AG04449 (cell line): ENCODE results near the gene EHBP1L1.

Experiments used
- CTCF ChIA-PET: fragments of 350-600 bp; formaldehyde crosslinking; extraction: SDS; loops from one replicate; lab custom pipeline; 2021; ENCODE audit warnings: antibody characterized with exemption; lab: Yijun Ruan, JAX
- POLR2A ChIA-PET: fragments of 400-600, 350-600 bp; formaldehyde crosslinking; extraction: SDS; loops from one replicate; lab custom pipeline; 2020; ENCODE audit warnings: antibody characterized with exemption, inconsistent platforms; lab: Yijun Ruan, JAX
- DNase-seq: peaks from one replicate; pipeline ENCODE4 v3.0.0-alpha.2; 2010; ENCODE audit warnings: low read depth, low spot score
- H3K4me3 ChIP-seq: 2 replicates; pipeline ENCODE4 v1.5.1; 2011; ENCODE audit warnings: low read depth, mild to moderate bottlenecking, control low read depth, low read length
- CTCF ChIP-seq: IDR thresholded peaks from one replicate; pipeline ENCODE4 v1.5.1; 2011; ENCODE audit warnings: mild to moderate bottlenecking, moderate library complexity, low read length, control low read depth, inconsistent platforms; ENCODE audit not compliant: insufficient read depth; ENCODE audit errors: missing control alignments

The EHBP1L1 gene

GRCh38 chr11:65633390-65634108, 57.7 kb downstream of the EHBP1L1 start:
- DNase-seq, result no peak
- POLR2A ChIA-PET, result interaction anchor here (0.9 to 1.0 kb wide), 2 partner anchors 11 to 18 kb away, joined by 3 read pairs; partner anchors contain the start of gene PCNX3
- no peak for TF ChIP-seq CTCF
- CTCF ChIA-PET, result interaction anchor here (1.0 to 1.4 kb wide), 3 partner anchors 16 to 63 kb away, joined by 3 to 4 read pairs (median 3); partner anchors contain the start of gene ZNRD2
- no peak overlapping the region for H3K4me3 ChIP-seq

GRCh38 chr11:65634109-65634436, 58.2 kb downstream of the EHBP1L1 start:
- ChIA-PET POLR2A (interaction anchor here (1.0 kb wide), 1 partner anchor 10 kb away, joined by 3 read pairs; no protein-coding TSS in a partner anchor), CTCF (interaction anchor here (1.4 kb wide), 1 partner anchor 17 kb away, joined by 4 read pairs; no protein-coding TSS in a partner anchor)
- no peak for TF ChIP-seq CTCF
- DNase-seq, result no peak
- H3K4me3 ChIP-seq, result no peak overlapping the region

- no peak for DNase-seq
- H3K4me3 ChIP-seq, result no peak overlapping the region
- TF ChIP-seq CTCF, result no peak
- ChIA-PET POLR2A (interaction anchor here (1.0 kb wide), 1 partner anchor 10 kb away, joined by 3 read pairs; no protein-coding TSS in a partner anchor), CTCF (interaction anchor here (1.4 kb wide), 1 partner anchor 17 kb away, joined by 4 read pairs; no protein-coding TSS in a partner anchor)
Measured at GRCh38 chr11:65634440-65634839, 58.6 kb downstream of the EHBP1L1 start.

GRCh38 chr11:65634905-65635731, 59.3 kb downstream of the EHBP1L1 start:
- no peak for DNase-seq
- ChIA-PET CTCF (interaction anchor here (0.7 kb wide), 2 partner anchors 9 to 18 kb away, joined by 3 to 4 read pairs; no protein-coding TSS in a partner anchor), POLR2A (no interaction called here)
- no peak overlapping the region for H3K4me3 ChIP-seq
- TF ChIP-seq CTCF, result no peak

- no peak for DNase-seq
- ChIA-PET CTCF (interaction anchor here (0.7 to 2.7 kb wide), 3 partner anchors 10 to 19 kb away, joined by 3 to 20 read pairs (median 3); no protein-coding TSS in a partner anchor), POLR2A (no interaction called here)
- H3K4me3 ChIP-seq, result no peak overlapping the region
- TF ChIP-seq CTCF, result no peak
Measured at GRCh38 chr11:65636108-65637031, 60.5 kb downstream of the EHBP1L1 start.
